IMR-90 (cell line): ENCODE measurements around the gene KNCN. TPM values are rescaled to one million over a fixed set of nuclear protein-coding genes. Genes with fewer than 3 reads are reported as not detected.

Source experiments
- ATAC-seq: fragments of 200-7000 bp; cut with Tn5 transposase; 2 replicates; pipeline ENCODE4 v1.9.1; 2020; ENCODE audit warnings: low read depth, mild to moderate bottlenecking, moderate library complexity
- BruUV-seq: library from RNA; stranded (reverse); fragments of 400-500 nt; replicated peaks from 2 replicates; lab custom pipeline; 2021; lab: Mats Ljungman, UMichigan
- CTCF ChIA-PET: fragments of 300-600 bp; formaldehyde crosslinking; extraction: SDS; loops from one replicate; lab custom pipeline; 2021; ENCODE audit warnings: antibody characterized with exemption; lab: Yijun Ruan, JAX
- POLR2A ChIA-PET: fragments of 300-600 bp; sonication (Branson Sonifier 250); formaldehyde crosslinking; loops from one replicate; lab custom pipeline; 2022; ENCODE audit warnings: antibody characterized with exemption; ENCODE audit not compliant: unreplicated experiment; lab: Charles Lee
- DNase-seq: peaks from one replicate; pipeline ENCODE4 v3.0.0; 2013
- H2AFZ ChIP-seq: replicated peaks from 2 replicates; pipeline ENCODE3; 2013; ENCODE audit warnings: low read length, mild to moderate bottlenecking; ENCODE audit not compliant: poor library complexity
- H2AK5ac ChIP-seq: 2 replicates; pipeline ENCODE4 v1.6.1; 2013; ENCODE audit warnings: low read depth, low read length, inconsistent platforms
- H2AK9ac ChIP-seq: replicated peaks from 2 replicates; pipeline ENCODE3; 2013; ENCODE audit warnings: mild to moderate bottlenecking, low read depth, low read length, moderate library complexity; ENCODE audit not compliant: poor library complexity
- H2BK120ac ChIP-seq: 2 replicates; pipeline ENCODE4 v1.6.1; 2013; ENCODE audit warnings: low read depth, low read length, inconsistent platforms
- H2BK15ac ChIP-seq: 3 replicates; pipeline ENCODE4 v1.6.1; 2013; ENCODE audit warnings: low read depth, low read length, inconsistent platforms
- H2BK20ac ChIP-seq: 2 replicates; pipeline ENCODE4 v1.6.1; 2013; ENCODE audit warnings: low read depth, mild to moderate bottlenecking, inconsistent platforms, low read length, moderate library complexity
- H2BK5ac ChIP-seq: 2 replicates; pipeline ENCODE4 v1.6.1; 2013; ENCODE audit warnings: mild to moderate bottlenecking, low read depth, low read length, inconsistent platforms; ENCODE audit not compliant: poor library complexity, severe bottlenecking
- H3K14ac ChIP-seq: replicated peaks from 2 replicates; pipeline ENCODE4 v1.6.1; 2013; ENCODE audit warnings: low read depth, low read length, inconsistent platforms
- H3K18ac ChIP-seq: 2 replicates; pipeline ENCODE4 v1.6.1; 2013; ENCODE audit warnings: low read depth, low read length, control low read depth
- H3K23ac ChIP-seq: 2 replicates; pipeline ENCODE4 v1.6.1; 2013; ENCODE audit warnings: low read depth, low read length, inconsistent platforms
- H3K27ac ChIP-seq: 2 replicates; pipeline ENCODE4 v1.5.1; 2013; ENCODE audit warnings: mild to moderate bottlenecking, control low read depth, low read length; ENCODE audit not compliant: insufficient read depth
- H3K27me3 ChIP-seq: 2 replicates; pipeline ENCODE4 v1.6.1; 2013; ENCODE audit warnings: low read length; ENCODE audit not compliant: control insufficient read depth, insufficient read depth
- H3K36me3 ChIP-seq: 2 replicates; pipeline ENCODE4 v1.6.1; 2013; ENCODE audit warnings: low read length, mixed read lengths; ENCODE audit not compliant: control insufficient read depth, insufficient read depth
- H3K4ac ChIP-seq: 2 replicates; pipeline ENCODE4 v1.6.1; 2013; ENCODE audit warnings: low read depth, low read length, inconsistent platforms
- H3K4me1 ChIP-seq: 2 replicates; pipeline ENCODE4 v1.6.1; 2013; ENCODE audit warnings: low read length, mixed read lengths; ENCODE audit not compliant: control insufficient read depth, insufficient read depth
- H3K4me2 ChIP-seq: 2 replicates; pipeline ENCODE4 v1.6.1; 2013; ENCODE audit warnings: low read depth, mild to moderate bottlenecking, control low read depth, low read length, moderate library complexity
- H3K4me3 ChIP-seq: 2 replicates; pipeline ENCODE4 v1.5.1; 2013; ENCODE audit warnings: low read depth, mild to moderate bottlenecking, control low read depth, low read length, moderate library complexity; ENCODE audit not compliant: insufficient read depth
- H3K56ac ChIP-seq: 2 replicates; pipeline ENCODE4 v1.6.1; 2013; ENCODE audit warnings: low read length, inconsistent platforms; ENCODE audit not compliant: insufficient read depth; ENCODE audit errors: extremely low read depth
- H3K79me1 ChIP-seq, 2 experiments: 2 replicates each; pipeline ENCODE4 v1.6.1; 2013; ENCODE audit warnings: low read length in 2 of 2, inconsistent platforms in 1 of 2, low read depth in 1 of 2
- H3K9ac ChIP-seq: 2 replicates; pipeline ENCODE4 v1.6.1; 2013; ENCODE audit warnings: low read depth, low read length, control low read depth
- H3K9me1 ChIP-seq: 2 replicates; pipeline ENCODE4 v1.6.1; 2013; ENCODE audit warnings: low read length, inconsistent platforms; ENCODE audit not compliant: insufficient read depth
- H3K9me3 ChIP-seq: 2 replicates; pipeline ENCODE4 v1.6.1; 2013; ENCODE audit warnings: low read length; ENCODE audit not compliant: control insufficient read depth, insufficient read depth
- H4K20me1 ChIP-seq: 2 replicates; pipeline ENCODE4 v1.6.1; 2013; ENCODE audit warnings: low read length, inconsistent platforms; ENCODE audit not compliant: insufficient read depth
- H4K5ac ChIP-seq: 2 replicates; pipeline ENCODE4 v1.6.1; 2013; ENCODE audit warnings: mild to moderate bottlenecking, low read depth, low read length, control low read depth
- H4K8ac ChIP-seq, 2 experiments: 2 replicates each; pipeline ENCODE4 v1.6.1; 2013; ENCODE audit warnings: low read depth in 2 of 2, low read length in 2 of 2, control low read depth in 1 of 2, inconsistent platforms in 1 of 2
- H4K91ac ChIP-seq: 2 replicates; pipeline ENCODE4 v1.6.1; 2013; ENCODE audit warnings: low read depth, low read length, inconsistent platforms; ENCODE audit not compliant: insufficient read depth
- CEBPB ChIP-seq: IDR thresholded peaks from 2 replicates; pipeline ENCODE4 v1.6.1; 2012; ENCODE audit warnings: low read depth, low read length, improper control_type of control experiment
- CHD1 ChIP-seq: IDR thresholded peaks from 2 replicates; pipeline ENCODE4 v1.6.1; 2012; ENCODE audit warnings: low read depth, low read length, improper control_type of control experiment
- FOS ChIP-seq: fragments of 150-350 bp; IDR thresholded peaks from 2 replicates; pipeline ENCODE4 v1.6.1; 2016; ENCODE audit warnings: low read depth, low read length
- MAFK ChIP-seq: IDR thresholded peaks from 2 replicates; pipeline ENCODE4 v1.6.1; 2012; ENCODE audit warnings: low read depth, low read length, improper control_type of control experiment
- MAZ ChIP-seq: IDR thresholded peaks from 2 replicates; pipeline ENCODE4 v1.6.1; 2012; ENCODE audit warnings: low read depth, mild to moderate bottlenecking, low read length, improper control_type of control experiment, moderate library complexity, borderline replicate concordance
- MXI1 ChIP-seq: IDR thresholded peaks from 2 replicates; pipeline ENCODE4 v1.6.1; 2012; ENCODE audit warnings: low read depth, mild to moderate bottlenecking, low read length, moderate library complexity, borderline replicate concordance
- NFE2L2 ChIP-seq: fragments of 150-350 bp; IDR thresholded peaks from 2 replicates; pipeline ENCODE4 v1.6.1; 2016; ENCODE audit warnings: low read depth, mild to moderate bottlenecking, low read length
- POLR2A ChIP-seq: IDR thresholded peaks from 2 replicates; pipeline ENCODE4 v1.6.1; 2012; ENCODE audit warnings: mild to moderate bottlenecking, low read depth, low read length
- RAD21 ChIP-seq: IDR thresholded peaks from 2 replicates; pipeline ENCODE4 v1.6.1; 2012; ENCODE audit warnings: low read length, improper control_type of control experiment
- RCOR1 ChIP-seq: IDR thresholded peaks from 2 replicates; pipeline ENCODE4 v1.6.1; 2012; ENCODE audit warnings: mild to moderate bottlenecking, low read length, improper control_type of control experiment; ENCODE audit not compliant: insufficient replicate concordance
- RFX5 ChIP-seq: IDR thresholded peaks from 2 replicates; pipeline ENCODE4 v1.8.0; 2012; ENCODE audit warnings: low read depth, mild to moderate bottlenecking, low read length, moderate library complexity
- USF2 ChIP-seq: fragments of 150-350 bp; IDR thresholded peaks from 2 replicates; pipeline ENCODE4 v1.6.1; 2017; ENCODE audit warnings: mild to moderate bottlenecking, antibody characterized with exemption, low read length, low read depth
- WGBS, 2 experiments: methylation state at CpG; one replicate each; pipeline versions ENCODE4 v1.1.5 to v1.1.7; 2013; ENCODE audit warnings: missing lambda C conversion rate in 2 of 2; ENCODE audit not compliant: insufficient read length in 1 of 2; ENCODE audit errors: extremely low coverage in 2 of 2; 5-methylcytosine and 5-hydroxymethylcytosine counted together
- dilution Hi-C: fragments of 300-500 bp; cut with HindIII; formaldehyde crosslinking; loops from one replicate; pipeline ENCODE4 v1.14.3; 2018; ENCODE audit warnings: low sequenced_read_pairs; ENCODE audit not compliant: unreplicated experiment
- in situ Hi-C: fragments of 300-500 bp; cut with MboI; formaldehyde crosslinking; loops from 3 replicates; pipeline ENCODE4 v1.14.3; 2019; ENCODE audit warnings: low sequenced_read_pairs, inconsistent platforms, mixed read lengths
- intact Hi-C: fragments of 100-400 bp; cut with micrococcal nuclease; formaldehyde crosslinking; loops from 2 replicates; pipeline ENCODE4 v1.10.0; 2022
- polyA plus RNA-seq, 3 experiments: library from polyadenylated mRNA; depleted of rRNA; stranded (reverse); fragments of >200 nt; gene quantifications; 2 replicates each; pipeline ENCODE4 v1.2.3, GENCODE V29; 2012; ENCODE audit warnings: low replicate concordance in 1 of 3
- total RNA-seq: library from RNA; depleted of rRNA; stranded (reverse); fragments of >200 nt; gene quantifications from 2 replicates; pipeline ENCODE4 v1.2.3, GENCODE V29; 2012
- TF ChIP-seq, protein P1 (sequence below): fragments of 150-350 bp; IDR thresholded peaks from 2 replicates; pipeline ENCODE4 v1.6.1; 2016; ENCODE audit warnings: low read depth, mild to moderate bottlenecking, low read length, moderate library complexity, borderline replicate concordance

Gene KNCN
- total and polyA plus RNA-seq, 2 of the 4 experiments (the other 2 are of a cell fraction), result not detected

DNA sequence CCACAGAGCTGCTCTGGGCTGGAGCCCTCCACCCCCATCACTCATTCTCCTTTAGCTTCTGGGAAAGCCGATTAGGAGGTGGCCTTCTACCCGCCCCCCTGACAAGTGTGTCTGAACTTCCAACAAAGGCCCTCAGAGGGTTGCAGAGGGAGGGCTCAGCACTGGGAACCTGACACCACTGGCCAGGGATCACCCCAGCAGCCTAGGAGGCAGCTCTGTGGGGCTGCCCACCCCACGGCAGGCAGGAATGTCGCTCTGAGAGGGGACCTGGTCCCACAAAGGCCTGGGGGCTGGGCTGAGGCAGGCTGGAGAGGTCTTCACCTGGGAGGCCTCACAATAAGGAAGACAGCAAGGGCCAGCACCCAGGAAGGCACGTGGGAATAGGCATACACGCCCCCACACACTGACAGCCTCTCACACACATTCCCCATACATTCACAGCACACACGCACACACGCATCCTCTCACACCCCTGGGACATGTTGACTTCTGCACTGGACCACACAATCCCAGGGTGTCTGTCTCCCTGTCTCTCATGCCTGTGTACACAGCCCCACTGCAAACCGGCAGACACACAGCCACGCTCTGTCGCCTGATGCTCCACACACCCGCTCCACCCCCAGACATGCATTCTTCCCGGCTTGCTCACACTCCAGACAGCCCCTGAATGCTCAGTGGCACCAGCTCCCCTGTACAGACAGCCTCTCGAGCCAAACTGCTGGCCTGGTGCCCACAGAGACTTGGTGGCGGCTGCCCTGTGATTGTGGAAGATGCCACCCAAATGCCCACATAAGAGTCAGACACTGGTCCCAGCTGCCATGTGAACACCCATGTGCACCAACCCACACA lies 31.2 kb downstream of the KNCN start:
- Histone ChIP-seq H2AK9ac (peak overlapping the region; percentile 38), H3K4me3 (no peak overlapping the region), H3K79me1 (no peaks in the 10 kb centered on the region), H3K23ac (peak overlapping the region; percentile 53; the same call in 1 of the 2 replicates), H2BK20ac (peak overlapping the region; percentile 66; the same call in 1 of the 2 replicates), H2BK15ac (no peak overlapping the region), H2BK120ac (no peak overlapping the region), H3K14ac (0 out of 2 replicates have a peak overlapping the region, but pooled peaks have one; percentile 46), H3K18ac (no peak overlapping the region), H3K4me1 (peaks cover 16% of the 10 kb centered on the region), H3K9me3 (no peaks in the 10 kb centered on the region), H3K36me3 (no peaks in the 10 kb centered on the region), H2AK5ac (0 out of 2 replicates have a peak overlapping the region, but pooled peaks have one; percentile 38), H4K8ac (peak overlapping the region in 1 of 2 experiments; percentile 45; a peak in 1 of 4 replicates), H4K20me1 (0 out of 2 replicates have a peak, but pooled peaks cover 3% of the 10 kb centered on the region), H4K5ac (no peak overlapping the region), H2BK5ac (no peak overlapping the region), H3K56ac (no peak overlapping the region), H4K91ac (peak overlapping the region; percentile 53; the same call in 1 of the 2 replicates), H3K9me1 (peaks cover 3% of the 10 kb centered on the region), H3K27me3 (peaks cover 34% of the 10 kb centered on the region), H3K4ac (no peak overlapping the region; the same call in 1 of the 2 replicates), H3K9ac (no peak overlapping the region), H2AFZ (peak overlapping the region; percentile 79), H3K4me2 (peak overlapping the region; percentile 53), H3K27ac (no peak overlapping the region; the same call in 1 of the 2 replicates)
- DNase-seq, result peak; percentile 75
- BruUV-seq, result no TSS peak
- intact Hi-C loops (no loop called here), dilution Hi-C loops (no loop called here), in situ Hi-C loops (no loop called here)
- 3% methylated on average over 6 of the region's 15 CpGs; no CpG with 5 or more reads in 1 of the 2 experiments for WGBS, 2 experiments
- ChIA-PET POLR2A (no interaction called here), CTCF (interaction anchor here (0.6 to 1.5 kb wide), 3 partner anchors 9 to 118 kb away, joined by 3 to 8 read pairs (median 4); no protein-coding TSS in a partner anchor)
- ATAC-seq, result peak; percentile 95
- TF ChIP-seq RAD21 (no peak), POLR2A (no peak), MAFK (no peak), CEBPB (no peak), CHD1 (no peak), RFX5 (no peak), MXI1 (peak; percentile 73; the same call in 1 of the 2 replicates), NFE2L2 (no peak), RCOR1 (no peak), MAZ (peak; percentile 75), USF2 (no peak), FOS (peak; percentile 65)
- TF ChIP-seq, protein P1, sequence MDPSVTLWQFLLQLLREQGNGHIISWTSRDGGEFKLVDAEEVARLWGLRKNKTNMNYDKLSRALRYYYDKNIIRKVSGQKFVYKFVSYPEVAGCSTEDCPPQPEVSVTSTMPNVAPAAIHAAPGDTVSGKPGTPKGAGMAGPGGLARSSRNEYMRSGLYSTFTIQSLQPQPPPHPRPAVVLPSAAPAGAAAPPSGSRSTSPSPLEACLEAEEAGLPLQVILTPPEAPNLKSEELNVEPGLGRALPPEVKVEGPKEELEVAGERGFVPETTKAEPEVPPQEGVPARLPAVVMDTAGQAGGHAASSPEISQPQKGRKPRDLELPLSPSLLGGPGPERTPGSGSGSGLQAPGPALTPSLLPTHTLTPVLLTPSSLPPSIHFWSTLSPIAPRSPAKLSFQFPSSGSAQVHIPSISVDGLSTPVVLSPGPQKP, result no peak
